Panc1 (cell line): ENCODE measurements around the gene GPR107. TPM values are rescaled to one million over a fixed set of nuclear protein-coding genes. Genes with fewer than 3 reads are reported as not detected.
A peak's percentile ranks its signal among the peaks of the same experiment; 100 is the strongest.

Source experiments
- ATAC-seq: fragments of 200-7000 bp; cut with Tn5 transposase; 2 replicates; pipeline ENCODE4 v1.9.1; 2020; ENCODE audit warnings: mild to moderate bottlenecking, moderate library complexity
- BruUV-seq: library from RNA; stranded (reverse); fragments of 400-500 nt; replicated peaks from 2 replicates; lab custom pipeline; 2021; lab: Mats Ljungman, UMichigan
- CTCF ChIA-PET: fragments of 300-600 bp; sonication (Branson Sonifier 250); formaldehyde crosslinking; loops from one replicate; lab custom pipeline; 2022; ENCODE audit warnings: antibody characterized with exemption; lab: Charles Lee
- POLR2A ChIA-PET: fragments of 300-600 bp; sonication (Branson Sonifier 250); formaldehyde crosslinking; loops from one replicate; lab custom pipeline; 2022; ENCODE audit warnings: antibody characterized with exemption; lab: Charles Lee
- DNase-seq: peaks from one replicate; pipeline ENCODE4 v3.0.0-alpha.2; 2010; ENCODE audit warnings: low read depth, low spot score
- H3K27ac ChIP-seq: 2 replicates; pipeline ENCODE4 v1.5.1; 2011; ENCODE audit warnings: mild to moderate bottlenecking, low read length, inconsistent platforms
- H3K27me3 ChIP-seq: fragments of 200-500 bp; sonication (Bioruptor generic); 2 replicates; pipeline ENCODE4 v1.6.0; 2014; ENCODE audit warnings: low read length, inconsistent platforms; ENCODE audit not compliant: control insufficient read depth, insufficient read depth
- H3K36me3 ChIP-seq: fragments of 200-500 bp; sonication (Bioruptor generic); 2 replicates; pipeline ENCODE4 v1.5.1; 2014; ENCODE audit warnings: inconsistent platforms, mild to moderate bottlenecking, low read length, moderate library complexity; ENCODE audit not compliant: control insufficient read depth, insufficient read depth
- H3K4me1 ChIP-seq: 2 replicates; pipeline ENCODE4 v1.5.1; 2011; ENCODE audit warnings: inconsistent platforms, mild to moderate bottlenecking, low read length, moderate library complexity; ENCODE audit not compliant: control insufficient read depth, insufficient read depth
- H3K4me3 ChIP-seq, 2 experiments: 2 replicates each; pipeline ENCODE4 v1.5.1; 2011 to 2012; ENCODE audit warnings: low read depth in 2 of 2, low read length in 2 of 2, mild to moderate bottlenecking in 2 of 2, inconsistent platforms in 1 of 2, moderate library complexity in 1 of 2
- H3K9me3 ChIP-seq: fragments of 200-500 bp; sonication (Bioruptor generic); 2 replicates; pipeline ENCODE4 v1.5.1; 2014; ENCODE audit warnings: low read depth, mild to moderate bottlenecking, inconsistent platforms, low read length, moderate library complexity; ENCODE audit not compliant: control insufficient read depth, insufficient read depth
- POLR2AphosphoS5 ChIP-seq: IDR thresholded peaks from 2 replicates; pipeline ENCODE4 v1.6.1; 2012; ENCODE audit warnings: mild to moderate bottlenecking, low read depth, low read length, moderate library complexity
- SIN3A ChIP-seq: IDR thresholded peaks from 2 replicates; pipeline ENCODE4 v1.6.1; 2012; ENCODE audit warnings: low read depth, mild to moderate bottlenecking, low read length, moderate library complexity, borderline replicate concordance; ENCODE audit not compliant: insufficient read depth
- TCF7L2 ChIP-seq: IDR thresholded peaks from 2 replicates; pipeline ENCODE4 v1.6.1; 2011; ENCODE audit warnings: mild to moderate bottlenecking, low read depth, low read length, inconsistent platforms
- in situ Hi-C: cut with HindIII; loops from 2 replicates; pipeline ENCODE4 v1.10.0; 2016; ENCODE audit warnings: low sequenced_read_pairs, low pct_unique_long_range_greater_than_20kb
- intact Hi-C: fragments of 100-400 bp; cut with micrococcal nuclease; formaldehyde crosslinking; loops from one replicate; pipeline ENCODE4 v1.10.0; 2022; ENCODE audit not compliant: unreplicated experiment
- total RNA-seq: library from RNA; stranded (reverse); gene quantifications from one replicate; pipeline ENCODE4 v1.2.1, GENCODE V29; 2021; ENCODE audit not compliant: unreplicated experiment
- TF ChIP-seq, protein P1 (sequence below), 2 experiments: IDR thresholded peaks; 2 replicates each; pipeline ENCODE4 v1.6.1; 2011 to 2012; ENCODE audit warnings: low read depth in 2 of 2, control low read depth in 1 of 2, low read length in 1 of 2, mild to moderate bottlenecking in 1 of 2, moderate library complexity in 1 of 2; ENCODE audit not compliant: insufficient read depth in 1 of 2
- TF ChIP-seq, protein P2 (sequence below): fragments of 450-650 bp; IDR thresholded peaks from 2 replicates; pipeline ENCODE4 v1.5.1; 2017; ENCODE audit warnings: mild to moderate bottlenecking

The GPR107 gene
- total RNA-seq, 1 experiment from 2014 or later = 43.0 TPM

DNA sequence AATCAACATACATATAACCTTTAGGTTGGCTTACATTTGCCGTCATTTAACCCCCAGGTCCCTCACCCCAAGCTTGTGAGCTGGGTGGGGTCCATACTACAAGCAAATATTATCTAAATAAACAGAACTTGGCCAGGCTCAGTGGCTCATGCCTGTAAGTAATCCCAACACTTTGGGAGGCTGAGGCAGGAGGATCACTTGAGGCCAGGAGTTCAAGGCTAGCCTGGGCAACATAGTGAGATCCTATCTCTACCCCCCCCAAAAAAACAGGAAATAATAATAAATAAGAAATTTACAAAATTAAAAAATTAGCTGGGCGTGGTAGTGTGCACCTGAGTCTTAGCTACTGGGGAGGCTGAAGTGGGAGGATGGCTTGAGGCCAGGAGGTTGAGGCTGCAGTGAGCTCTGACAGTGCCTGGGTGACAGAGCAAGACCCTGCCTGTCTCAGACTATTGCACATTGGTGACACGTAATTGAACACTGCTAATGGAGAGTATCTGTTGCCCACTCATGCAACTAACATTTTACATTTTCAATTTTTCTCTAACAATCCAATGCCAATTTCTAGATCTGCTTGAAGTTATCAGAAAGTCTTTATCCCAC, 29.6 kb upstream of the GPR107 start (continued):
- TF ChIP-seq, protein P1, sequence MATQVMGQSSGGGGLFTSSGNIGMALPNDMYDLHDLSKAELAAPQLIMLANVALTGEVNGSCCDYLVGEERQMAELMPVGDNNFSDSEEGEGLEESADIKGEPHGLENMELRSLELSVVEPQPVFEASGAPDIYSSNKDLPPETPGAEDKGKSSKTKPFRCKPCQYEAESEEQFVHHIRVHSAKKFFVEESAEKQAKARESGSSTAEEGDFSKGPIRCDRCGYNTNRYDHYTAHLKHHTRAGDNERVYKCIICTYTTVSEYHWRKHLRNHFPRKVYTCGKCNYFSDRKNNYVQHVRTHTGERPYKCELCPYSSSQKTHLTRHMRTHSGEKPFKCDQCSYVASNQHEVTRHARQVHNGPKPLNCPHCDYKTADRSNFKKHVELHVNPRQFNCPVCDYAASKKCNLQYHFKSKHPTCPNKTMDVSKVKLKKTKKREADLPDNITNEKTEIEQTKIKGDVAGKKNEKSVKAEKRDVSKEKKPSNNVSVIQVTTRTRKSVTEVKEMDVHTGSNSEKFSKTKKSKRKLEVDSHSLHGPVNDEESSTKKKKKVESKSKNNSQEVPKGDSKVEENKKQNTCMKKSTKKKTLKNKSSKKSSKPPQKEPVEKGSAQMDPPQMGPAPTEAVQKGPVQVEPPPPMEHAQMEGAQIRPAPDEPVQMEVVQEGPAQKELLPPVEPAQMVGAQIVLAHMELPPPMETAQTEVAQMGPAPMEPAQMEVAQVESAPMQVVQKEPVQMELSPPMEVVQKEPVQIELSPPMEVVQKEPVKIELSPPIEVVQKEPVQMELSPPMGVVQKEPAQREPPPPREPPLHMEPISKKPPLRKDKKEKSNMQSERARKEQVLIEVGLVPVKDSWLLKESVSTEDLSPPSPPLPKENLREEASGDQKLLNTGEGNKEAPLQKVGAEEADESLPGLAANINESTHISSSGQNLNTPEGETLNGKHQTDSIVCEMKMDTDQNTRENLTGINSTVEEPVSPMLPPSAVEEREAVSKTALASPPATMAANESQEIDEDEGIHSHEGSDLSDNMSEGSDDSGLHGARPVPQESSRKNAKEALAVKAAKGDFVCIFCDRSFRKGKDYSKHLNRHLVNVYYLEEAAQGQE (IDR thresholded peaks at IDR 0.05; ENCODE audit: insufficient read depth in 1 of 2, low read depth in 2 of 2, low read length in 1 of 2) = no peak

DNA sequence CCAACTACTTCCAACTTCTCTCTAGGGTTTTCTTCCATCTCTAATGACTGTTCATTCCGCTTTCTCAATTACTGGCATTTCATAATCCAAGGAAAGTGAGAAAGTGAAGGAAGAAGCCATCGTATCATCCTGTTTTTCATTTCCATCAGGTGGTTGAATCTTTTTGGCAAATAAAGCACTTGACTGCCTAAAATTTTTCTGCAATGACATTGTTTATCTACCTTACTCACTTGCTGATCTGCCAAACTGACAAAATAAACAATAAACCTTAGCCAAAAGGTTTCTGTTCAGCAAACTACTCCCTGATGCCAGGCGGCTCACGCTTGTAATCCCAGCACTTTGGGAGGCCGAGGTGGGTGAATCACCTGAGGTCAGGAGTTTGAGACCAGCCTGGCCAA, 29.1 kb upstream of the GPR107 start:
- Histone ChIP-seq H3K9me3 (no peaks in the 10 kb centered on the region; the same call in 1 of the 2 replicates), H3K36me3 (no peaks in the 10 kb centered on the region), H3K4me1 (peaks cover 60% of the 10 kb centered on the region), H3K27ac (peak overlapping the region; percentile 82), H3K27me3 (no peaks in the 10 kb centered on the region), H3K4me3 (no peak overlapping the region)
- ChIA-PET CTCF (no interaction called here), POLR2A (interaction anchor here (0.7 kb wide), 2 partner anchors 28 to 54 kb away, joined by 3 to 5 read pairs; no protein-coding TSS in a partner anchor)
- intact Hi-C loops = no loop called here
- BruUV-seq = no TSS peak
- TF ChIP-seq SIN3A = no peak
- no peak for TF ChIP-seq POLR2AphosphoS5
- TF ChIP-seq, protein P1 (IDR thresholded peaks at IDR 0.05; ENCODE audit: insufficient read depth in 1 of 2, low read depth in 2 of 2, low read length in 1 of 2) = no peak
- no peak for TF ChIP-seq TCF7L2
- TF ChIP-seq, protein P2, sequence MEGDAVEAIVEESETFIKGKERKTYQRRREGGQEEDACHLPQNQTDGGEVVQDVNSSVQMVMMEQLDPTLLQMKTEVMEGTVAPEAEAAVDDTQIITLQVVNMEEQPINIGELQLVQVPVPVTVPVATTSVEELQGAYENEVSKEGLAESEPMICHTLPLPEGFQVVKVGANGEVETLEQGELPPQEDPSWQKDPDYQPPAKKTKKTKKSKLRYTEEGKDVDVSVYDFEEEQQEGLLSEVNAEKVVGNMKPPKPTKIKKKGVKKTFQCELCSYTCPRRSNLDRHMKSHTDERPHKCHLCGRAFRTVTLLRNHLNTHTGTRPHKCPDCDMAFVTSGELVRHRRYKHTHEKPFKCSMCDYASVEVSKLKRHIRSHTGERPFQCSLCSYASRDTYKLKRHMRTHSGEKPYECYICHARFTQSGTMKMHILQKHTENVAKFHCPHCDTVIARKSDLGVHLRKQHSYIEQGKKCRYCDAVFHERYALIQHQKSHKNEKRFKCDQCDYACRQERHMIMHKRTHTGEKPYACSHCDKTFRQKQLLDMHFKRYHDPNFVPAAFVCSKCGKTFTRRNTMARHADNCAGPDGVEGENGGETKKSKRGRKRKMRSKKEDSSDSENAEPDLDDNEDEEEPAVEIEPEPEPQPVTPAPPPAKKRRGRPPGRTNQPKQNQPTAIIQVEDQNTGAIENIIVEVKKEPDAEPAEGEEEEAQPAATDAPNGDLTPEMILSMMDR = no peak
- DNase-seq (peak; percentile 85), ATAC-seq (peak; percentile 78)
- in situ Hi-C loops = no loop called here
